D341Med (cell line): ENCODE data around the gene RXFP1.
"Not testable (repeated sequence)": the region's sequence is repeated elsewhere in the genome, so short reads cannot be mapped to it uniquely, and the experiment has no call there.

Source experiments
- DNase-seq: peaks from one replicate; pipeline ENCODE4 v3.0.0; 2012; ENCODE audit warnings: low spot score

The RXFP1 gene

GRCh38 chr4:158617956-158618355 lies 96.3 kb downstream of the RXFP1 start:
- no peak for DNase-seq

GRCh38 chr4:158621729-158622128 lies 100.0 kb downstream of the RXFP1 start:
- no peak for DNase-seq

DNA sequence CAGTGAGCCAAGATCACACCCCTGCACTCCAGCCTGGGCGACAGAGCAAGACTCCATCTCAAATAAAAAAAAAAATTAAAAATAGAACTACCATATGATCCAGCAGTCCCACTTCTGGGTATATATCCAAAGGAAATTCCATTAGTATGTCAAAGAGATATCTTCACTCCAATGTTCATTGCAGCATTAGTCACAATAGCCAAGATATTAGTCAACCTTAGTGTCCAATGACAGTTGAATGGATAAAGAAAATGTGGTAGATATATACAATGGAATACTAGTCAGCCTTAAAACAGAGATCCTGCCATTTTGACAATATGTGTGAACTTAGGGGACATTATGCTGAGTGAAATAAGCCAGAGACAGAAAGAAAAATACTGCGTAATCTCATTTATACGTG lies 100.6 kb downstream of the RXFP1 start:
- DNase-seq, result no peak

- peak; percentile 35 for DNase-seq
Observed at GRCh38 chr4:158624889-158625478, 103.3 kb downstream of the RXFP1 start.

- DNase-seq, result no peak
Observed at GRCh38 chr4:158625544-158625943, 103.9 kb downstream of the RXFP1 start.

DNA sequence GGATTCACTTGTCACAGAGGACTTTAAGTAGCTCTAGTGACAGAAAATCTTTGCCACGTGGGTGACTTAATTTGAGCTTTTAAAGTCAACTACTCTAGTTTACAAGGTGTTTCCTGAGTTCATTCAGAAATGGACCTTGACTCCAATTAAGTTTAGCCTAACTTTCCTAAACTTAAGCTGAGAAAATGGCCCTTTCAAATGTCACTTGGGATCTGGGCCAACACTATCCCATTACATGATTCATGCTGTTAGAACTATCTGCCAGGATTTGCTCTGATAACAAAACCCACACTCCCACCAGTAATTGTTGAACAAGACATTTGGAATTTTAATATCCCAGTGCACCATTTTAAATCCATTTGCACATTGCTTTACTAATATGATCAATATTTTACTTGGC lies 109.2 kb downstream of the RXFP1 start:
- DNase-seq, result no peak

DNA sequence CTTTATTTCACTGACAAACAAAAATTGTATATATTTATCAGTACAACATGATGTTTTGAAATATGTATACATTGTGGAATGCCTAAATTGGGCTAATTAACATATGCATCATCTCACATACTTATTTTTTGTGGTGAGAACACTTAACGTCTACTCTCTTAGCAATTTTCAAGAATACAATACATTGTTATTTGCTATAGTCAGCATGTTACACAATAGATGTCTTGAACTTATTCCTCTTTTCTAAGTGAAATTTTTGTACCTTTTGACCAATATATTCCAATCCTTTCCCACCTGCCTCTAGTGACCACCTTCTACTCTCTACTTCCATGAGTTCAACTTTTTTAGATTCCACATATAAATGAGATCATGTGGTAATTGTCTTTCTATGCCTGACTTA lies 114.9 kb downstream of the RXFP1 start:
- no peak for DNase-seq

- no peak for DNase-seq
Observed at GRCh38 chr4:158644356-158644755, 122.7 kb downstream of the RXFP1 start.

DNA sequence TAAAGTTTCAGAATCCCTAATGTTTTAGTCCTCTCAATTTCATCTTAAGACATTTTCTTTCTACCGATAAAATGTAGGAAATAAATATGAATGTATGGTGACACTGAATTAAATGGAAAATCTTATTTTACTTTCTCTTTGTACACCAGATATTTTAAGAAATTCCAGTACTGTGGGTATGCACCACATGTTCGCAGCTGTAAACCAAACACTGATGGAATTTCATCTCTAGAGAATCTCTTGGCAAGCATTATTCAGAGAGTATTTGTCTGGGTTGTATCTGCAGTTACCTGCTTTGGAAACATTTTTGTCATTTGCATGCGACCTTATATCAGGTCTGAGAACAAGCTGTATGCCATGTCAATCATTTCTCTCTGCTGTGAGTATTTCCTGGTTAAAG lies 123.1 kb downstream of the RXFP1 start:
- DNase-seq, result no peak

GRCh38 chr4:158649111-158649680 lies 127.5 kb downstream of the RXFP1 start:
- DNase-seq, result no peak

- DNase-seq, result no peak
Observed at GRCh38 chr4:158652920-158653319, 131.2 kb downstream of the RXFP1 start.

GRCh38 chr4:158656439-158656838 lies 134.8 kb downstream of the RXFP1 start:
- DNase-seq, result no peak

DNA sequence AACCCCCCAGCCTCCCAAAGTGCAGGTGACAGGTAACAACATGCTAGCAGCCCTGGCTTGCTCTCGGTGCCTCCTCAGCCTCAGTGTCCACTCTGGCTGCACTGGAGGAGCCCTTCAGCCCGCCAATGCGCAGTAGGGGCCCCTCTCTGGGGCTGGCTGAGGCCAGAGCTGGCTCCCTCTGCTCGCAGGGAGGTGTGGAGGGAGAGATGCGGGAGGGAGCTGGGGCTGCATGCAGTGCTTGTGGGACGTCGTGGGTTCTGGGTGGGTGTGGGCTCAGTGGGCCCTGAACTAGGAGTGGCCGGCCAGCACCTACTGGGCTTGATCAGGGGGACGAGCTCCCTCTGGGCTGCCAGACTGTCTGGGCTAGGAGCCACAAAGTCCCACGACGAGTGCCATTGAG lies 135.6 kb downstream of the RXFP1 start:
- DNase-seq, result no peak

- not testable (repeated sequence) for DNase-seq
Observed at GRCh38 chr4:158663255-158663654, 141.6 kb downstream of the RXFP1 start.

GRCh38 chr4:158663707-158664625 lies 142.3 kb downstream of the RXFP1 start:
- DNase-seq, result not testable (repeated sequence)

- no peak for DNase-seq
Observed at GRCh38 chr4:158664806-158665205, 143.1 kb downstream of the RXFP1 start.

GRCh38 chr4:158666892-158667291 lies 145.2 kb downstream of the RXFP1 start:
- DNase-seq, result no peak

DNA sequence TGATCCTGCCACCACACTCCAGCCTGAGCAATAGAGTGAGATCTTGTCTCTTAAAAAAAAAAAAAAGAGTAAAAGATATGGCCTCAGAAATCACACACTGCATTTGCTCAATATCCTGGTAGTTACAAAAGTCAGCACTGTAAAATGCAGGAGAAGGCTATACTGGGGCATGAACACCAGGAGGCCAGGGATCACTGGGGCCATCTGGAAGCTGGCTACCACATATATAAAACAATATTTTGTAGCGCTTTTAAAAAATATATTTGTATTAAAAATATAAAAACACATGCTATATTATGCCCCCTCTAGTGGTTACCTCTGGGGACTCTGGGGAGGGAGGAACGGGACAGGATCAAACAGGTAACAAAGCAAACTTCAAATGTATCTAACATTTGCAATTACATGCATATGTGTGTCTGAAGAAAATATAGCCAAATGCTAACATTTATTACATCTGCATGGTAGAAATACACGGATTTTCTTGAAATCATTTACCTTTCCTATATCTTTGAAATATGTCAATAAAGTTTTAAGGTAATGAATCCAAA lies 146.0 kb downstream of the RXFP1 start:
- peak; percentile 46 for DNase-seq

DNA sequence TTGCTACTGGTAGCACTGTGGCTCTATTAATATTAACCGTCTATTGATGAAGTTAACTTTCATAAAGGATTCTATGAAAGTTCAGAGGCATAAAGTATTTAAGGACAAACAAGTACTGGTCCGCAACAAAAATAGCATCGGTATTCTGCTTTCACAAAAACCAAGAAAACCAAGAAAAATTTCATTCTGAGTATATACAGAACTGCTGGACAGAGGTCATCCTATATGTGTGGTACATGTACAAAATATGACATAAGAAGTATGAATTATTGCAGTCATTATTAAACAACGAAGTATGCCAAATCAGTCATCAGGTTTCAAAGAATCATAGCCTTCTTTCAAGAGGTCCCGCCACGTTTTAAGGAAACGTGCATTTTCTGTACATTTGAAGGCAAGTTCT lies 147.6 kb downstream of the RXFP1 start:
- no peak for DNase-seq

DNA sequence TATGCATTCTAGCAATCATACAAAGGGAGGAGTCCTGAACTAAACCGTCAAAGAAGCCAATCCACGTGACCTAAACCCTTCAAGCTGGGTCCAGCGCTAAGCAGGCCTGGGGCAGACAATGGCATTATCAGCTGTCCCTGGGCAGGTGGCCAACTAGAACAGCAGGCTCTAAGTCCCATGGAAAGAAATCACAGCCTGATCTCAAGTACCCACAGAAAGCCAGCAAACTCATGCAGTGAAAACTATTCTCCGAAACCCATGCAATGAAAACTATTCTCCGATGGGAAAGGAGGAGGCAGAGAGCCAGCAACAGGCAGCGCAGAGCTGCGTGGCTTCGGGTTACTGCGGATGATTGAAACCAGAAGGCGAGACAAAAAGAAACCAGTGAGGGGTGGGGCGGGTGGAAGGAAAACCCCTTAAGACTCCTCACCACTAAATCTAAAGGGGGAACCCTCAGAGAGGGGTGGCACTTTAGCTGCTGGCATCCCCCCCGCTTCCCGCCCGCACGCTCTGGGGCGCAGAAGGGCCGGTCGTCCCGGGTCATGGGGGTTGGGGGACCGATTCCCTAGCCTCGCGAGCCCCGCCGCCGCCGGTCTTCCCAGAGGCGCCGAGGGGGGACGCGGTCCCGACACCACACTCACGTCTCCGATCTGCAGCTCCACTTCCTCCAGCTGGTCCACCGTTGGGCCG lies 149.4 kb downstream of the RXFP1 start:
- peak; percentile 72 for DNase-seq

DNA sequence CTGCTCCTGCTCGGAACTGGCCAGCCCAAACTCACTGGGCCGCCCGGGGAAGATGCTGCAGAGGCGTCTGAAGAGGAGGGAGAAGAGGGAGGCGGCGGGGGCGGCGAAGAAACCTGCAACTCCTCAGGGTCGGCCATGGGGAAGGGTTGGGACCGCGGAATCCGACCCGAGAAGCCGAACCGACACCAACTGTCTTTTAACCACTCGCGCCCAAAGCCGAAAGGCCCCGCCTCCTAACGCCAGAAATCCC lies 149.9 kb downstream of the RXFP1 start, which contains the start of gene C4orf46:
C4orf46 (minus strand) TSS at position 223 of the 250 bp plus-strand sequence; CDS start at position 137, 86 bp downstream.
- DNase-seq, result no peak
